Neural cell (in vitro differentiated cells): ENCODE results near the gene FOXD4L6.
"Not testable (repeated sequence)": the region's sequence is repeated elsewhere in the genome, so short reads cannot be mapped to it uniquely, and the experiment has no call there.

Experiments used
- EP300 ChIP-seq: fragments of 450-650 bp; conservative IDR thresholded peaks from 2 replicates; pipeline ENCODE4 v1.6.1; 2014; ENCODE audit warnings: antibody characterized with exemption, mild to moderate bottlenecking, moderate library complexity; ENCODE audit not compliant: poor library complexity, severe bottlenecking
- EZH2 ChIP-seq: fragments of 200-600, 300-800 bp; shearing (Covaris generic), sonication (generic); IDR thresholded peaks from 2 replicates; pipeline ENCODE4 v1.6.1; 2014; ENCODE audit warnings: antibody characterized with exemption, low read length, borderline replicate concordance, mild to moderate bottlenecking; ENCODE audit not compliant: insufficient read depth, poor library complexity, severe bottlenecking
- POLR2AphosphoS5 ChIP-seq: IDR thresholded peaks from 2 replicates; pipeline ENCODE4 v1.6.1; 2012
- RAD21 ChIP-seq: fragments of 450-650 bp; conservative IDR thresholded peaks from 2 replicates; pipeline ENCODE4 v1.6.1; 2014; ENCODE audit warnings: antibody characterized with exemption, mild to moderate bottlenecking, moderate library complexity
- TF ChIP-seq, protein P1 (sequence below): fragments of 450-650 bp; IDR thresholded peaks from 2 replicates; pipeline ENCODE4 v1.5.1; 2014; ENCODE audit warnings: antibody characterized with exemption, mild to moderate bottlenecking, moderate library complexity; ENCODE audit not compliant: poor library complexity, severe bottlenecking
- TF ChIP-seq, protein P2 (sequence below): IDR thresholded peaks from 2 replicates; pipeline ENCODE4 v1.6.1; 2012; ENCODE audit warnings: borderline replicate concordance

DNA sequence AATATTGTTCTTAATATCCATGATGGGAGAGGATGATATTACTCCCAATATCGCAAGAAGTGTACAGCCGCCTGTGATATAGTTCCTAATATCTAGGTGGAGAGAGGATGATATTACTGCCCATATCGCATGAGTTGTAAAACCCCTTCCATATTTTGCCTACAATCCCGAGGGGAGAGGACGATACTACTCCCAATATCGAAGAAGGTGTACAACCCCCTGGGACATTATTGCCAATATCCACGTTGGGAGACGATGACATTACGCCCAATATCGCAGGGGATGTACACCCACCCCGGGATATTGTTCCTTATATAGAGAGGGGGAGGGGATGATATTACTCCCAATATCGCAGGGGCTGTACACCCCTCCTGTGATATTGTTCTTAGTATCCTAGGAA lies 17.1 kb downstream of the FOXD4L6 start:
- TF ChIP-seq POLR2AphosphoS5, EZH2, EP300, RAD21: not testable (repeated sequence)
- TF ChIP-seq, protein P1, sequence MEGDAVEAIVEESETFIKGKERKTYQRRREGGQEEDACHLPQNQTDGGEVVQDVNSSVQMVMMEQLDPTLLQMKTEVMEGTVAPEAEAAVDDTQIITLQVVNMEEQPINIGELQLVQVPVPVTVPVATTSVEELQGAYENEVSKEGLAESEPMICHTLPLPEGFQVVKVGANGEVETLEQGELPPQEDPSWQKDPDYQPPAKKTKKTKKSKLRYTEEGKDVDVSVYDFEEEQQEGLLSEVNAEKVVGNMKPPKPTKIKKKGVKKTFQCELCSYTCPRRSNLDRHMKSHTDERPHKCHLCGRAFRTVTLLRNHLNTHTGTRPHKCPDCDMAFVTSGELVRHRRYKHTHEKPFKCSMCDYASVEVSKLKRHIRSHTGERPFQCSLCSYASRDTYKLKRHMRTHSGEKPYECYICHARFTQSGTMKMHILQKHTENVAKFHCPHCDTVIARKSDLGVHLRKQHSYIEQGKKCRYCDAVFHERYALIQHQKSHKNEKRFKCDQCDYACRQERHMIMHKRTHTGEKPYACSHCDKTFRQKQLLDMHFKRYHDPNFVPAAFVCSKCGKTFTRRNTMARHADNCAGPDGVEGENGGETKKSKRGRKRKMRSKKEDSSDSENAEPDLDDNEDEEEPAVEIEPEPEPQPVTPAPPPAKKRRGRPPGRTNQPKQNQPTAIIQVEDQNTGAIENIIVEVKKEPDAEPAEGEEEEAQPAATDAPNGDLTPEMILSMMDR, result not testable (repeated sequence)
- TF ChIP-seq, protein P2, sequence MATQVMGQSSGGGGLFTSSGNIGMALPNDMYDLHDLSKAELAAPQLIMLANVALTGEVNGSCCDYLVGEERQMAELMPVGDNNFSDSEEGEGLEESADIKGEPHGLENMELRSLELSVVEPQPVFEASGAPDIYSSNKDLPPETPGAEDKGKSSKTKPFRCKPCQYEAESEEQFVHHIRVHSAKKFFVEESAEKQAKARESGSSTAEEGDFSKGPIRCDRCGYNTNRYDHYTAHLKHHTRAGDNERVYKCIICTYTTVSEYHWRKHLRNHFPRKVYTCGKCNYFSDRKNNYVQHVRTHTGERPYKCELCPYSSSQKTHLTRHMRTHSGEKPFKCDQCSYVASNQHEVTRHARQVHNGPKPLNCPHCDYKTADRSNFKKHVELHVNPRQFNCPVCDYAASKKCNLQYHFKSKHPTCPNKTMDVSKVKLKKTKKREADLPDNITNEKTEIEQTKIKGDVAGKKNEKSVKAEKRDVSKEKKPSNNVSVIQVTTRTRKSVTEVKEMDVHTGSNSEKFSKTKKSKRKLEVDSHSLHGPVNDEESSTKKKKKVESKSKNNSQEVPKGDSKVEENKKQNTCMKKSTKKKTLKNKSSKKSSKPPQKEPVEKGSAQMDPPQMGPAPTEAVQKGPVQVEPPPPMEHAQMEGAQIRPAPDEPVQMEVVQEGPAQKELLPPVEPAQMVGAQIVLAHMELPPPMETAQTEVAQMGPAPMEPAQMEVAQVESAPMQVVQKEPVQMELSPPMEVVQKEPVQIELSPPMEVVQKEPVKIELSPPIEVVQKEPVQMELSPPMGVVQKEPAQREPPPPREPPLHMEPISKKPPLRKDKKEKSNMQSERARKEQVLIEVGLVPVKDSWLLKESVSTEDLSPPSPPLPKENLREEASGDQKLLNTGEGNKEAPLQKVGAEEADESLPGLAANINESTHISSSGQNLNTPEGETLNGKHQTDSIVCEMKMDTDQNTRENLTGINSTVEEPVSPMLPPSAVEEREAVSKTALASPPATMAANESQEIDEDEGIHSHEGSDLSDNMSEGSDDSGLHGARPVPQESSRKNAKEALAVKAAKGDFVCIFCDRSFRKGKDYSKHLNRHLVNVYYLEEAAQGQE, result not testable (repeated sequence)
